HepG2 (cell line): Measurements from ENCODE around the gene CEMP1. TPM values are rescaled to one million over a fixed set of nuclear protein-coding genes. Genes with fewer than 3 reads are reported as not detected.

Experiments used
- ATAC-seq: fragments of 200-7000 bp; cut with Tn5 transposase; 3 replicates; pipeline ENCODE4 v1.9.1; 2020; ENCODE audit warnings: mild to moderate bottlenecking, moderate library complexity
- BruUV-seq: library from RNA; stranded (reverse); fragments of 400-500 nt; replicated peaks from 2 replicates; lab custom pipeline; 2021; lab: Mats Ljungman, UMichigan
- CTCF ChIA-PET: fragments of 300-600 bp; formaldehyde crosslinking; extraction: SDS; loops from one replicate; lab custom pipeline; 2021; ENCODE audit warnings: low total read pairs, inconsistent platforms, low intra/inter-chr PET ratio; lab: Yijun Ruan, JAX
- POLR2A ChIA-PET: fragments of 350-600 bp; sonication (Branson Sonifier 250); formaldehyde crosslinking; loops from one replicate; lab custom pipeline; 2020; ENCODE audit warnings: antibody characterized with exemption, inconsistent platforms; lab: Yijun Ruan, JAX
- DNase-seq: peaks from one replicate; pipeline ENCODE4 v3.0.0-alpha.2; 2015; ENCODE audit warnings: low spot score
- FAIRE-seq: peaks from 3 replicates; lab custom pipeline; 2011; peaks lifted over from hg19 to GRCh38; lab: Jason Lieb, UNC
- H2AFZ ChIP-seq: one replicate; pipeline ENCODE4 v1.6.1; 2011; ENCODE audit warnings: low read length, inconsistent platforms
- H3K27ac ChIP-seq: fragments of 300-600 bp; 3 replicates; pipeline ENCODE4 v1.8.0; 2011; ENCODE audit warnings: mixed run types, mild to moderate bottlenecking, mixed read lengths, low read length, inconsistent platforms; ENCODE audit not compliant: insufficient read depth; ENCODE audit errors: extremely low read length
- H3K27me3 ChIP-seq, 2 experiments: fragments of 200-600 bp in 1 of 2; 2 replicates in 1 of 2; 3 replicates in 1 of 2; pipeline versions ENCODE4 v1.6.0 to v1.8.0; 2011; ENCODE audit warnings: low read length in 2 of 2, mild to moderate bottlenecking in 2 of 2, moderate library complexity in 2 of 2, inconsistent platforms in 1 of 2; ENCODE audit not compliant: insufficient read depth in 2 of 2, control insufficient read depth in 1 of 2
- H3K36me3 ChIP-seq, 2 experiments: fragments of 200-600 bp in 1 of 2; replicated peaks in 1 of 2; 2 replicates in 1 of 2; 3 replicates in 1 of 2; pipeline versions ENCODE4 v1.5.1 to v1.8.0; 2011; ENCODE audit warnings: low read length in 2 of 2, inconsistent platforms in 1 of 2; ENCODE audit not compliant: insufficient read depth in 2 of 2, control insufficient read depth in 1 of 2
- H3K4me1 ChIP-seq: 2 replicates; pipeline ENCODE4 v1.5.1; 2012; ENCODE audit warnings: low read length, inconsistent platforms; ENCODE audit not compliant: insufficient read depth
- H3K4me2 ChIP-seq: 2 replicates; pipeline ENCODE4 v1.6.0; 2011; ENCODE audit warnings: low read depth, low read length, inconsistent platforms
- H3K4me3 ChIP-seq, 3 experiments: fragments of 200-600 bp in 1 of 3; sonication (generic), shearing (Covaris generic) in 1 of 3; replicated peaks in 1 of 3; 2 replicates each; pipeline ENCODE4 v1.5.1; 2011 to 2016; ENCODE audit warnings: low read length in 3 of 3, inconsistent platforms in 2 of 3, low read depth in 2 of 3, mild to moderate bottlenecking in 2 of 3, control low read depth in 1 of 3, mixed read lengths in 1 of 3; ENCODE audit not compliant: insufficient read depth in 1 of 3
- H3K79me2 ChIP-seq: one replicate; pipeline ENCODE4 v1.6.1; 2011; ENCODE audit warnings: low read length, inconsistent platforms; ENCODE audit not compliant: insufficient read depth
- H3K9ac ChIP-seq: 2 replicates; pipeline ENCODE4 v1.6.0; 2011; ENCODE audit warnings: mild to moderate bottlenecking, low read depth, low read length, inconsistent platforms; ENCODE audit not compliant: insufficient read depth
- H3K9me3 ChIP-seq: 2 replicates; pipeline ENCODE4 v1.5.1; 2012; ENCODE audit warnings: mild to moderate bottlenecking, low read length
- H4K20me1 ChIP-seq: 2 replicates; pipeline ENCODE4 v1.6.0; 2011; ENCODE audit warnings: inconsistent platforms, mild to moderate bottlenecking, low read length, moderate library complexity; ENCODE audit not compliant: insufficient read depth
- ETV5 ChIP-seq: IDR thresholded peaks from 2 replicates; pipeline ENCODE4 v1.6.1; 2018; ENCODE audit warnings: missing biosample characterization, missing genetic modification reagents, inconsistent platforms, borderline replicate concordance
- EZH2 ChIP-seq: conservative IDR thresholded peaks from 2 replicates; pipeline ENCODE4 v1.6.1; 2012; ENCODE audit warnings: mild to moderate bottlenecking, low read depth, low read length, moderate library complexity
- HHEX ChIP-seq: IDR thresholded peaks from 2 replicates; pipeline ENCODE4 v1.6.1; 2016; ENCODE audit warnings: control low read depth
- IKZF1 ChIP-seq: fragments of 450-650 bp; IDR thresholded peaks from 2 replicates; pipeline ENCODE4 v1.7.1; 2016
- MEF2D ChIP-seq: sonication (generic); formaldehyde crosslinking; IDR thresholded peaks from 2 replicates; pipeline ENCODE4 v1.5.1; 2020; ENCODE audit warnings: mild to moderate bottlenecking, missing genetic modification reagents
- PHF20 ChIP-seq: sonication (generic); formaldehyde crosslinking; IDR thresholded peaks from 2 replicates; pipeline ENCODE4 v1.5.0; 2020; ENCODE audit warnings: mild to moderate bottlenecking, missing genetic modification reagents
- PPARG ChIP-seq: conservative IDR thresholded peaks from 2 replicates; pipeline ENCODE4 v1.6.1; 2016; ENCODE audit warnings: missing biosample characterization, missing genetic modification reagents
- RBFOX2 ChIP-seq: fragments of 200-400 bp; formaldehyde crosslinking; IDR thresholded peaks from 2 replicates; pipeline ENCODE4 v1.6.1; 2017; ENCODE audit warnings: low read depth, mild to moderate bottlenecking, low read length
- SATB2 ChIP-seq: sonication (generic); formaldehyde crosslinking; IDR thresholded peaks from 2 replicates; pipeline ENCODE4 v1.5.0; 2020; ENCODE audit warnings: missing genetic modification reagents
- ZNF563 ChIP-seq: sonication (generic); formaldehyde crosslinking; IDR thresholded peaks from 2 replicates; pipeline ENCODE4 v1.8.0; 2022; ENCODE audit warnings: mild to moderate bottlenecking, moderate library complexity, missing genetic modification reagents
- ZNF629 ChIP-seq: sonication (generic); formaldehyde crosslinking; conservative IDR thresholded peaks from 2 replicates; pipeline ENCODE4 v1.5.0; 2020; ENCODE audit warnings: missing genetic modification reagents
- ZNF891 ChIP-seq: sonication (generic); formaldehyde crosslinking; IDR thresholded peaks from 2 replicates; pipeline ENCODE4 v1.5.0; 2020; ENCODE audit warnings: mild to moderate bottlenecking, missing genetic modification reagents
- WGBS: methylation state at CpG from one replicate; pipeline ENCODE4 v1.1.6; 2017; ENCODE audit warnings: low lambda C conversion rate; 5-methylcytosine and 5-hydroxymethylcytosine counted together
- in situ Hi-C: cut with HindIII; loops from 2 replicates; pipeline ENCODE4 v1.10.0; 2017; ENCODE audit warnings: low pct_unique_long_range_greater_than_20kb; ENCODE audit not compliant: extremely low pct_ligation_motif_present
- intact Hi-C: fragments of 100-400 bp; cut with micrococcal nuclease; formaldehyde crosslinking; loops from one replicate; pipeline ENCODE4 v1.10.0; 2022; ENCODE audit not compliant: unreplicated experiment
- polyA plus RNA-seq, 8 experiments: library from polyadenylated mRNA; depleted of rRNA in 3 of 8; stranded (reverse) in 7 of 8; unstranded in 1 of 8; fragments of >200 nt; fragmentation: Illumina TruSeq in 4 of 8; extraction: Trizol in 4 of 8; gene quantifications; 2 replicates each; pipeline versions ENCODE4 v1.2.1 to v1.2.3, GENCODE V29; 2011 to 2016; ENCODE audit warnings: low read depth in 4 of 8, missing spikeins in 1 of 8, mixed read lengths in 1 of 8; ENCODE audit not compliant: insufficient read depth in 1 of 8
- total RNA-seq, 5 experiments: library from RNA; depleted of rRNA; stranded (reverse); fragments of >200 nt; fragmentation: Illumina TruSeq; extraction: Trizol; gene quantifications; 2 replicates each; pipeline ENCODE4 v1.2.3, GENCODE V29; 2016; ENCODE audit warnings: low read depth in 1 of 5
- TF ChIP-seq, protein P1 (sequence below): sonication (generic); formaldehyde crosslinking; IDR thresholded peaks from 2 replicates; pipeline ENCODE4 v1.4.0; 2020; ENCODE audit warnings: missing genetic modification reagents
- TF ChIP-seq, protein P2 (sequence below): sonication (generic); formaldehyde crosslinking; IDR thresholded peaks from 2 replicates; pipeline ENCODE4 v1.4.0; 2020; ENCODE audit warnings: missing genetic modification reagents, borderline replicate concordance

The CEMP1 gene
- total and polyA plus RNA-seq, 2 of the 13 experiments (the other 11 are each of a cell fraction or from before 2014, with no cell fraction given): not detected

DNA sequence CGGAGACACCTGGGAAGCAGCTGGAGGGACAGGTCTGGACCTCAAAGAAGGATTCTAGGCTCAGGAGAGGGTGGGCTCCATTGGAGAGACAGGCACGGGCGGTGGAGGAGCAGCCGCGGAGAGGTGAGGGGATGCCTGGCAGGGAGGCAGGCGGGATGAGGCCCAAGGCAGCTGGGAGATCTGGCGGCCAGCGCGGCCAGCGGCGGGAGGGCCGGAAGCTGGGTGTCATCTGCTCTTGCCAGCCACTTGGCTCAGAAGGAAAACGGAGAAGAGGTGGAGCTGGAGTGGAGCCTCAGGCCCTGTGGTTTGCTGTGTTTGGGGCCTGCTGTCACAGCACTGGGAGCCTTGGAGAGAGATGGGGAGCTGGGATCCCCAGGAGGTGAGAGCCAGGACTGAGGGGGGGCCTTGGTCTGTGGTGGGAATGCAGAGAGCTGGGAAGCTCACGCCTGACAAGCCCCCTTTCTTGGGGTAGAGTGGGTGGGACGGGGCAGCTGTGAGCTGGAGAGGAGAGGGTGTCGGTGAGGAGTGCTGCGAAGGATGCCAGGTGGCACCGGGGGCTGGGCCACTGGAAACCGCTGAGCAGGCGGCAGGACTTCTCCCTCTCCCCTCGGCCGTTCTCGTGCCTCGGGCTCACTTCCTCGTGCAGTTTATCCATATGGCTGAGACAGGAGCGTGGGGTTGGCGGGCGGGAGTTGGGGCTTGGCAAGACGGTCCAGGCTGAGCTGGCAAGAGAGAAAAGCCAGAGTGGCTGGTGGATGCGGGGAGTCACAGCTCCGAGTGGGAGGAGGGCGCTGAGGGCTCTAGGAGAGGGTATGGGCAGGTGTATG is 48.3 kb downstream of the CEMP1 start:
- intact Hi-C loops (no loop called here), in situ Hi-C loops (no loop called here)
- Histone ChIP-seq H4K20me1 (peaks cover 31% of the 10 kb centered on the region), H3K27ac (no peak overlapping the region), H3K36me3 (peaks cover 2 to 5% of the 10 kb centered on the region in 2 experiments; a peak in 2 of 5 replicates), H3K4me1 (peaks cover 63% of the 10 kb centered on the region), H3K4me3 (no peak overlapping the region), H3K4me2 (no peak overlapping the region; the same call in 1 of the 2 replicates), H3K9ac (no peak overlapping the region), H3K27me3 (no peaks in the 10 kb centered on the region), H3K9me3 (no peaks in the 10 kb centered on the region), H2AFZ (no peak overlapping the region), H3K79me2 (peaks cover 56% of the 10 kb centered on the region)
- FAIRE-seq: no peak
- 91% methylated on average over 32 of the region's 32 CpGs for WGBS
- ATAC-seq: no peak
- TF ChIP-seq ZNF629 (CRISPR knock-in tag) (no peak), RBFOX2 (0 out of 2 replicates have a peak, but pooled peaks have one; percentile 21)
- TF ChIP-seq, protein P1, sequence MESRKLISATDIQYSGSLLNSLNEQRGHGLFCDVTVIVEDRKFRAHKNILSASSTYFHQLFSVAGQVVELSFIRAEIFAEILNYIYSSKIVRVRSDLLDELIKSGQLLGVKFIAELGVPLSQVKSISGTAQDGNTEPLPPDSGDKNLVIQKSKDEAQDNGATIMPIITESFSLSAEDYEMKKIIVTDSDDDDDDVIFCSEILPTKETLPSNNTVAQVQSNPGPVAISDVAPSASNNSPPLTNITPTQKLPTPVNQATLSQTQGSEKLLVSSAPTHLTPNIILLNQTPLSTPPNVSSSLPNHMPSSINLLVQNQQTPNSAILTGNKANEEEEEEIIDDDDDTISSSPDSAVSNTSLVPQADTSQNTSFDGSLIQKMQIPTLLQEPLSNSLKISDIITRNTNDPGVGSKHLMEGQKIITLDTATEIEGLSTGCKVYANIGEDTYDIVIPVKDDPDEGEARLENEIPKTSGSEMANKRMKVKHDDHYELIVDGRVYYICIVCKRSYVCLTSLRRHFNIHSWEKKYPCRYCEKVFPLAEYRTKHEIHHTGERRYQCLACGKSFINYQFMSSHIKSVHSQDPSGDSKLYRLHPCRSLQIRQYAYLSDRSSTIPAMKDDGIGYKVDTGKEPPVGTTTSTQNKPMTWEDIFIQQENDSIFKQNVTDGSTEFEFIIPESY (CRISPR knock-in tag): peak; percentile 82
- POLR2A ChIA-PET: no interaction called here
- no peak for DNase-seq
- BruUV-seq: no TSS peak
- CTCF ChIA-PET: no interaction called here

DNA sequence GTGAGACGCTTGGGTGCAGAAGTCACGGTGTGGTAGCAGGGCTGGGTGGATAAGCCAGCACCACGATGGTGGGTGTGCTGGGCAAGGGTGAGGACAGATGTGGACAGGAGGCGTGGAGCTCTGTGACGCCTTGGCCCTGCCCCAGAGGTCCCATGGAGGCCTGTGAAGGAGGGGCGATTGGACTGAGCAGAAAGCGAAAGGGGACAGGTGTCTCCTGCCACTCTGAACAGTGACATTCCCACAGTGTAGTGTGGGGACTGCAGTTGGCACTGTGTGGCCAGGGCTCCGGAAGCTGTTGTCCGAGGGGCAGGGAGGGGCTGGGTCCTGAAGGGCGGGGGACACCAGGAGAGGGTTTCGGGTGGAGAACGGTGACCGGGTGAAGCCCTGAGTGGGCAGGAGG is 49.0 kb downstream of the CEMP1 start:
- no TSS peak for BruUV-seq
- Histone ChIP-seq H2AFZ (no peak overlapping the region), H3K36me3 (peaks cover 2 to 5% of the 10 kb centered on the region in 2 experiments; a peak in 2 of 5 replicates), H3K4me3 (no peak overlapping the region), H3K9me3 (no peaks in the 10 kb centered on the region), H3K9ac (no peak overlapping the region), H4K20me1 (peaks cover 33% of the 10 kb centered on the region), H3K4me2 (no peak overlapping the region), H3K27ac (no peak overlapping the region), H3K79me2 (peaks cover 59% of the 10 kb centered on the region), H3K4me1 (peaks cover 69% of the 10 kb centered on the region), H3K27me3 (no peaks in the 10 kb centered on the region)
- ATAC-seq (no peak), FAIRE-seq (no peak), DNase-seq (no peak)
- POLR2A ChIA-PET: no interaction called here
- in situ Hi-C loops: no loop called here
- intact Hi-C loops: no loop called here
- 96% methylated on average over 13 of the region's 13 CpGs for WGBS
- CTCF ChIA-PET: no interaction called here
- TF ChIP-seq PPARG (CRISPR knock-in tag): no peak
- TF ChIP-seq ZNF563 (CRISPR knock-in tag): no peak
- TF ChIP-seq EZH2: no peak
- TF ChIP-seq ETV5 (CRISPR knock-in tag): no peak
- TF ChIP-seq IKZF1: no peak
- TF ChIP-seq, protein P2, sequence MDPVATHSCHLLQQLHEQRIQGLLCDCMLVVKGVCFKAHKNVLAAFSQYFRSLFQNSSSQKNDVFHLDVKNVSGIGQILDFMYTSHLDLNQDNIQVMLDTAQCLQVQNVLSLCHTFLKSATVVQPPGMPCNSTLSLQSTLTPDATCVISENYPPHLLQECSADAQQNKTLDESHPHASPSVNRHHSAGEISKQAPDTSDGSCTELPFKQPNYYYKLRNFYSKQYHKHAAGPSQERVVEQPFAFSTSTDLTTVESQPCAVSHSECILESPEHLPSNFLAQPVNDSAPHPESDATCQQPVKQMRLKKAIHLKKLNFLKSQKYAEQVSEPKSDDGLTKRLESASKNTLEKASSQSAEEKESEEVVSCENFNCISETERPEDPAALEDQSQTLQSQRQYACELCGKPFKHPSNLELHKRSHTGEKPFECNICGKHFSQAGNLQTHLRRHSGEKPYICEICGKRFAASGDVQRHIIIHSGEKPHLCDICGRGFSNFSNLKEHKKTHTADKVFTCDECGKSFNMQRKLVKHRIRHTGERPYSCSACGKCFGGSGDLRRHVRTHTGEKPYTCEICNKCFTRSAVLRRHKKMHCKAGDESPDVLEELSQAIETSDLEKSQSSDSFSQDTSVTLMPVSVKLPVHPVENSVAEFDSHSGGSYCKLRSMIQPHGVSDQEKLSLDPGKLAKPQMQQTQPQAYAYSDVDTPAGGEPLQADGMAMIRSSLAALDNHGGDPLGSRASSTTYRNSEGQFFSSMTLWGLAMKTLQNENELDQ (CRISPR knock-in tag): no peak
- no peak for TF ChIP-seq PHF20 (CRISPR knock-in tag)
- no peak for TF ChIP-seq ZNF891
- no peak for TF ChIP-seq SATB2 (CRISPR knock-in tag)
- TF ChIP-seq HHEX (CRISPR knock-in tag): no peak
- no peak for TF ChIP-seq MEF2D (CRISPR knock-in tag)
